ENCODE measurements around the gene DCUN1D3.
A peak's percentile ranks its signal among the peaks of the same experiment; 100 is the strongest.

The DCUN1D3 gene

DNA sequence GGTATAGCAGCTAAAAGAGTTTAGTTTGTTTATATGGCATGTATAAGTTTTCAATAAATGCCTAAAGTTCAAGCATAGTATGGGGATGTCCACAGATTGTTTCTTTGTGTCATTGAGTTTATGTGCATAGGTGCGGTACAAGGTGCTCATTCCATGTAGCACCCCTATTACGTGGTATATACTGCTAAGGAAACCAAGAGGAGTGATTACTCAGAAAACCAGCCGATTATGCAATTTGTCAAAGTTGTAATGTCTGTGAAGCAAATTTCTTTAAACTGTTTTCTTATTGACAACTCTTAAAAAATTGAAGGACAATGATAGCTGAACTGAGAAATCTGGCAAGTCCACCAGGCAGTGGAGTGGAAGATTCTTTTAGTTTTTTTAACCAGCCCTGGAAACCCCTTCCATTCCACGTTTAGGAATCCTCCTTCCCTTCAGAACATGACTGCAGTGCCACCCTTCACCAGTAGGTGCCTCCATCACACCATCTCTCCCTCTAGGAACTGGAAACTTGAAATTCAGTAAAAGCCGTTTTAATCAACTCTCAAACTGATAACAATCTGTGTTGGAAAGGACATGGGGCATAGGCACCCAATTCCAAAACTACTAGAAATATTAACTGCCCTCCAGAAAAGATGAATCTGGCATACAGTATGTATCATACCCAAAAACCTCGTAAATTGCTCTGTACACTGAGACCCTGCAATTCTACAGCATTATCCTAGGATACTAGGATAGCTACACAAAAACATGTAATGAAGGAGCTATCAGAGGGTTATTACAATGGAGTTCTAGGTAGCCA lies 50.4 kb downstream of the DCUN1D3 start:
- H3K27ac ChIP-seq (ENCODE audit: low read depth, low read length, severe bottlenecking) = no peak overlapping the region

GRCh38 chr16:20847550-20847949 lies 52.6 kb downstream of the DCUN1D3 start:
- Histone ChIP-seq H3K9me3 (ENCODE audit: control insufficient read depth, low read length) (no peaks in the 10 kb centered on the region), H3K36me3 (ENCODE audit: control insufficient read depth, insufficient read depth, low read length) (peaks cover 5% of the 10 kb centered on the region), H3K4me1 (ENCODE audit: control insufficient read depth, insufficient read depth, low read length, poor library complexity, severe bottlenecking) (peaks cover 9% of the 10 kb centered on the region), H3K4me3 (ENCODE audit: extremely low read depth, insufficient read depth, low read length, poor library complexity, severe bottlenecking) (no peak overlapping the region), H3K27ac (ENCODE audit: low read depth, low read length, severe bottlenecking) (no peak overlapping the region)
- WGBS, 2 experiments (ENCODE audit: insufficient coverage in 2 of 2) = no CpG with 5 or more reads among the region's 2 CpGs

More for the DNA sequence above, 50.4 kb downstream of the DCUN1D3 start:
- no peak overlapping the region for H3K4me3 ChIP-seq (ENCODE audit: extremely low read depth, insufficient read depth, low read length, poor library complexity, severe bottlenecking)
- 51 to 83% methylated on average over 3 to 4 of the region's 6 CpGs for WGBS, 2 experiments (ENCODE audit: insufficient coverage in 2 of 2)
- no peaks in the 10 kb centered on the region for H3K9me3 ChIP-seq (ENCODE audit: control insufficient read depth, low read length)
- H3K4me1 ChIP-seq (ENCODE audit: control insufficient read depth, insufficient read depth, low read length, poor library complexity, severe bottlenecking) = peaks cover 23% of the 10 kb centered on the region
- H3K36me3 ChIP-seq (ENCODE audit: control insufficient read depth, insufficient read depth, low read length) = peaks cover 9% of the 10 kb centered on the region

- Histone ChIP-seq H3K4me3 (ENCODE audit: extremely low read depth, insufficient read depth, low read length, poor library complexity, severe bottlenecking) (no peak overlapping the region), H3K9me3 (ENCODE audit: control insufficient read depth, low read length) (no peaks in the 10 kb centered on the region), H3K36me3 (ENCODE audit: control insufficient read depth, insufficient read depth, low read length) (peaks cover 5% of the 10 kb centered on the region), H3K27ac (ENCODE audit: low read depth, low read length, severe bottlenecking) (no peak overlapping the region), H3K4me1 (ENCODE audit: control insufficient read depth, insufficient read depth, low read length, poor library complexity, severe bottlenecking) (peaks cover 4% of the 10 kb centered on the region)
Measured at GRCh38 chr16:20846551-20846950, 53.6 kb downstream of the DCUN1D3 start.

- H3K4me3 ChIP-seq (ENCODE audit: extremely low read depth, insufficient read depth, low read length, poor library complexity, severe bottlenecking) = no peak overlapping the region
- peaks cover 5% of the 10 kb centered on the region for H3K36me3 ChIP-seq (ENCODE audit: control insufficient read depth, insufficient read depth, low read length)
- H3K27ac ChIP-seq (ENCODE audit: low read depth, low read length, severe bottlenecking) = no peak overlapping the region
- H3K4me1 ChIP-seq (ENCODE audit: control insufficient read depth, insufficient read depth, low read length, poor library complexity, severe bottlenecking) = no peaks in the 10 kb centered on the region
- 94 to 95% methylated on average over 5 to 6 of the region's 6 CpGs for WGBS, 2 experiments (ENCODE audit: insufficient coverage in 2 of 2)
- H3K9me3 ChIP-seq (ENCODE audit: control insufficient read depth, low read length) = no peaks in the 10 kb centered on the region
Measured at GRCh38 chr16:20846030-20846429, 54.1 kb downstream of the DCUN1D3 start.

DNA sequence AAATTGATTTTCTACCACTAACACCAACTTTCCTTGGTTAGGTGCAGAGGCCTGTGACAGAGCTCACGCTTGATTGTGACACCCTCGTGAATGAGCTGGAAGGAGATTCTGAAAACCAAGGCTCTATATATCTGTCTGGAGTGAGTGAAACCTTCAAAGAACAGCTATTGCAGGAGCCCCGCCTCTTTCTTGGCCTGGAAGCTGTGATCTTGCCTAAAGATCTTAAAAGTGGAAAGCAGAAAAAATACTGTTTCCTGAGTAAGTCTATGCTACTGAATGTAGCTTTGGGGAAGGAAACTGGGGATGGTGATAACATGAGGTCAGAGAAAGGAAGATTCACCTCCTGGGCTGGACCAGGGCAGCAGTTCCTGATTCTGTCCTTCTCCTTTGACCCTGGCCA lies 55.6 kb downstream of the DCUN1D3 start:
- H3K9me3 ChIP-seq (ENCODE audit: control insufficient read depth, low read length) = no peaks in the 10 kb centered on the region
- WGBS, 2 experiments (ENCODE audit: insufficient coverage in 2 of 2) = 97 to 100% methylated on average over 1 to 3 of the region's 3 CpGs
- H3K27ac ChIP-seq (ENCODE audit: low read depth, low read length, severe bottlenecking) = peak overlapping the region; percentile 6
- H3K36me3 ChIP-seq (ENCODE audit: control insufficient read depth, insufficient read depth, low read length) = peaks cover 5% of the 10 kb centered on the region
- no peaks in the 10 kb centered on the region for H3K4me1 ChIP-seq (ENCODE audit: control insufficient read depth, insufficient read depth, low read length, poor library complexity, severe bottlenecking)
- no peak overlapping the region for H3K4me3 ChIP-seq (ENCODE audit: extremely low read depth, insufficient read depth, low read length, poor library complexity, severe bottlenecking)

DNA sequence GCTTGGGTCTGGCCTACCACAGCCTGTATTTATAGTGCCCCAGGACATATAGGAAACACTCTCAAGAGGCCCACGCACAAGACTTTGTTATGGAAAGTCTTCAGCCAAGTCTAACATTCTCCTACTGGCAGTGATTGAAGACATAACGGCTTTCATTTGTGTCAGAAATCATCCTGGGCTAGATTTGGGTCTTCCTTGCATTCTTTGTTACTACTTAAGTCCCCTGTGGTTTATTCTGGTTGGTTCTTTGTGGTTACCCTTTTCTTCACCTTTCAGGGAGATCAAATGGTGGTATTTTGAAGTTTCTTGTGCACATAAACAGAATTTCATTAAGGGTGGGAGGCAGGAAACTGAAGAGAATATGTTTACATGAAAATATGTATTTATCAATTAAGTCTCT lies 56.1 kb downstream of the DCUN1D3 start:
- WGBS, 2 experiments (ENCODE audit: insufficient coverage in 2 of 2) = 75 to 95% methylated on average over 2 of the region's 2 CpGs
- Histone ChIP-seq H3K36me3 (ENCODE audit: control insufficient read depth, insufficient read depth, low read length) (peaks cover 5% of the 10 kb centered on the region), H3K9me3 (ENCODE audit: control insufficient read depth, low read length) (no peaks in the 10 kb centered on the region), H3K4me1 (ENCODE audit: control insufficient read depth, insufficient read depth, low read length, poor library complexity, severe bottlenecking) (no peaks in the 10 kb centered on the region), H3K4me3 (ENCODE audit: extremely low read depth, insufficient read depth, low read length, poor library complexity, severe bottlenecking) (no peak overlapping the region), H3K27ac (ENCODE audit: low read depth, low read length, severe bottlenecking) (no peak overlapping the region)

DNA sequence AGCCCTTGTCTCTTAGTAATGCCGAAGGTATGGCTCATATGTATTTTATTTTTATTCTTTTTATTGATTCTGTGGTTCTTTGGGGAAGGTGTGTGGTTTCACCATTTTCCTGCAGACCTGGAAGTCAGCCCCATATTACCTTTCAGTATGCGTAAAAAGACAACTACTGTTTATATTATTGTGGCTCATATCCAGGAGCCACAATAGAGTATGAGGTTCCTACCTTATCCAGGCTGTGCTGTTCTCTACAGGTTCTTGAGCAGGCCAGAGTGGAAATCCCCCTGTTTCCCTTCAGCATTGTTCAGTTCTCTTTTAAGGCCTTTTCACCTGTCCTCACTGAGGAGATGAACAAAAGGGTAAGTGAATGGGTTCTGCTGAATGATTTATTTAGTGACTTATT lies 60.7 kb downstream of the DCUN1D3 start:
- Histone ChIP-seq H3K9me3 (ENCODE audit: control insufficient read depth, low read length) (no peaks in the 10 kb centered on the region), H3K36me3 (ENCODE audit: control insufficient read depth, insufficient read depth, low read length) (no peaks in the 10 kb centered on the region), H3K4me1 (ENCODE audit: control insufficient read depth, insufficient read depth, low read length, poor library complexity, severe bottlenecking) (no peaks in the 10 kb centered on the region), H3K4me3 (ENCODE audit: extremely low read depth, insufficient read depth, low read length, poor library complexity, severe bottlenecking) (no peak overlapping the region), H3K27ac (ENCODE audit: low read depth, low read length, severe bottlenecking) (no peak overlapping the region)
- WGBS, 2 experiments (ENCODE audit: insufficient coverage in 2 of 2) = no CpG with 5 or more reads among the region's 2 CpGs

DNA sequence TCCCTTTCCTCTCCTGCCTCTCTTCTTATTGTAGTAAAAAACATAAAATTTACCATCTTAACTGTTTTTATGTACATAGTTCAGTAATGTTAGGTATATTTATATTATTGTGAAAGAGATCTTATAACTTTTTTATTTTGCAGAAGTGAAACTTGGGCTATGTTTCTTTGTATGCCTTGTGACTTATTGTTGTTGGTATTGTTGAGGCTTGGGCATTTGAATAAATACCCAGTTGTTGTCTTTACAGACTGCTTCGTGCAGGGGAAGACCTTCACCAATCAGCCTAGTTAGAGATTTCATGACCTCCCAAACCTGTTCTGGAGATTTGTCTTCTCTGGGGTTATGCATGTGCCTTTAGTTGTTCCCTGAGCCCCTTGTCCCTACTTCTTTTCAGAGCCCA lies 61.9 kb downstream of the DCUN1D3 start:
- H3K4me1 ChIP-seq (ENCODE audit: control insufficient read depth, insufficient read depth, low read length, poor library complexity, severe bottlenecking) = no peaks in the 10 kb centered on the region
- 75% methylated on average over 1 of the region's 1 CpG; no CpG with 5 or more reads in 1 of the 2 experiments for WGBS, 2 experiments (ENCODE audit: insufficient coverage in 2 of 2)

DNA sequence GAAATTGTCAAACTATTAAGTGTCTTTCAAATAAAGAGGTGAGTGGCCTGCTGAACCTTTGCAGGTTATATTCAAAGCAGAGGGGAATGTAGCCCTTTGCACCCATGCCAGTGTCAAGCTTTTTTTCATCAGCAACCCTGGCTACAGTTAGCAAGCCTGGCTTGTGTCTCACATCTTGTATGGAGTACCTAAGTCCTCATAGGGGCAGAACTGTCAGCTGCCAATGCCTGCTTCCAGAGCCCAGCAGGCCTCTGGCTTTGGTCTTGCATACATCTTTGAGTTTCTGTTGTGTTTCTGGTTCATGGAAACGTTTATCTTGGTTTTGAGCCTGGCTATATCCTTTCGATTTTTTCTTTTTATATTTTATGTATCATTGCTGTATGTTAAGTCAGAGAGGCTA lies 67.1 kb downstream of the DCUN1D3 start:
- Histone ChIP-seq H3K4me1 (ENCODE audit: control insufficient read depth, insufficient read depth, low read length, poor library complexity, severe bottlenecking) (no peaks in the 10 kb centered on the region), H3K9me3 (ENCODE audit: control insufficient read depth, low read length) (no peaks in the 10 kb centered on the region), H3K27ac (ENCODE audit: low read depth, low read length, severe bottlenecking) (no peak overlapping the region), H3K4me3 (ENCODE audit: extremely low read depth, insufficient read depth, low read length, poor library complexity, severe bottlenecking) (no peak overlapping the region), H3K36me3 (ENCODE audit: control insufficient read depth, insufficient read depth, low read length) (peaks cover 5% of the 10 kb centered on the region)
- no CpG with 5 or more reads among the region's 2 CpGs for WGBS, 2 experiments (ENCODE audit: insufficient coverage in 2 of 2)

More for the DNA sequence above, 61.9 kb downstream of the DCUN1D3 start:
- no peaks in the 10 kb centered on the region for H3K9me3 ChIP-seq (ENCODE audit: control insufficient read depth, low read length)
- H3K36me3 ChIP-seq (ENCODE audit: control insufficient read depth, insufficient read depth, low read length) = no peaks in the 10 kb centered on the region
- no peak overlapping the region for H3K4me3 ChIP-seq (ENCODE audit: extremely low read depth, insufficient read depth, low read length, poor library complexity, severe bottlenecking)
- H3K27ac ChIP-seq (ENCODE audit: low read depth, low read length, severe bottlenecking) = no peak overlapping the region

DNA sequence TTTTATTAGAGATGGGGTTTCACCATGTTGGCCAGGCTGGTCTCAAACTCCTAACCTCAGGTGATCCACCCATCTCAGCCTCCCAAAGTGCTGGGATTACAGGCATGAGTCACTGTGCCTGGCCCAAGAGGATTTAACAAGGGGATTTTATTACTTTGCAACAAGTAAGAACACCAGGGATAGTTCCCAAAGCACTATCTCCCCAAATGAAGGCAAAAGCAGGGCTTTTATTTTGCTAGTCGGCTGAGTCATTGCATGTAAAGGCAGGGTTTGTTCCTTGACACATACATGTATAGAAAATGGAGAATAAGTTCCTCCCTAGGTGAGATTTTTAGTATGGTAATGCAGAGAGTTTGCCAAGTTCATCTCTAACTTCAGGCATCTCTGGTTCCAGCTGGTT lies 69.8 kb downstream of the DCUN1D3 start:
- WGBS, 2 experiments (ENCODE audit: insufficient coverage in 2 of 2) = 100% methylated on average over 1 of the region's 1 CpG; no CpG with 5 or more reads in 1 of the 2 experiments
- Histone ChIP-seq H3K9me3 (ENCODE audit: control insufficient read depth, low read length) (no peaks in the 10 kb centered on the region), H3K4me1 (ENCODE audit: control insufficient read depth, insufficient read depth, low read length, poor library complexity, severe bottlenecking) (no peaks in the 10 kb centered on the region), H3K4me3 (ENCODE audit: extremely low read depth, insufficient read depth, low read length, poor library complexity, severe bottlenecking) (no peak overlapping the region), H3K36me3 (ENCODE audit: control insufficient read depth, insufficient read depth, low read length) (peaks cover 5% of the 10 kb centered on the region), H3K27ac (ENCODE audit: low read depth, low read length, severe bottlenecking) (no peak overlapping the region)

GRCh38 chr16:20829536-20829935 lies 70.6 kb downstream of the DCUN1D3 start:
- no peaks in the 10 kb centered on the region for H3K9me3 ChIP-seq (ENCODE audit: control insufficient read depth, low read length)
- no peak overlapping the region for H3K27ac ChIP-seq (ENCODE audit: low read depth, low read length, severe bottlenecking)
- peaks cover 5% of the 10 kb centered on the region for H3K36me3 ChIP-seq (ENCODE audit: control insufficient read depth, insufficient read depth, low read length)
- no peak overlapping the region for H3K4me3 ChIP-seq (ENCODE audit: extremely low read depth, insufficient read depth, low read length, poor library complexity, severe bottlenecking)
- no peaks in the 10 kb centered on the region for H3K4me1 ChIP-seq (ENCODE audit: control insufficient read depth, insufficient read depth, low read length, poor library complexity, severe bottlenecking)
- 100% methylated on average over 1 of the region's 1 CpG; no CpG with 5 or more reads in 1 of the 2 experiments for WGBS, 2 experiments (ENCODE audit: insufficient coverage in 2 of 2)
